PFSK-1 (cell line): Measurements from ENCODE around the gene VAT1L.

Experiments used
- FOXP2 ChIP-seq: optimal IDR thresholded peaks from 2 replicates; pipeline ENCODE3; 2011; ENCODE audit warnings: borderline replicate concordance, control low read depth, inconsistent platforms; ENCODE audit not compliant: insufficient read depth; ENCODE audit errors: extremely low read length, extremely low read depth
- POLR2AphosphoS5 ChIP-seq: IDR thresholded peaks from 2 replicates; pipeline ENCODE4 v1.6.1; 2012; ENCODE audit warnings: low read depth, mild to moderate bottlenecking, control low read depth, low read length, moderate library complexity
- REST ChIP-seq, 2 experiments: IDR thresholded peaks; 2 replicates each; pipeline versions ENCODE4 v1.6.1 to v1.8.0; 2011 to 2012; ENCODE audit warnings: low read depth in 2 of 2, low read length in 2 of 2, control low read depth in 1 of 2, inconsistent platforms in 1 of 2, mild to moderate bottlenecking in 1 of 2, moderate library complexity in 1 of 2; ENCODE audit not compliant: insufficient read depth in 1 of 2
- SIN3A ChIP-seq: IDR thresholded peaks from 2 replicates; pipeline ENCODE4 v1.6.1; 2012; ENCODE audit warnings: mild to moderate bottlenecking, low read length, moderate library complexity, borderline replicate concordance; ENCODE audit not compliant: insufficient read depth
- TAF1 ChIP-seq: IDR thresholded peaks from 2 replicates; pipeline ENCODE4 v1.6.1; 2012; ENCODE audit warnings: low read length, control low read depth, borderline replicate concordance; ENCODE audit not compliant: insufficient read depth

Gene VAT1L

DNA sequence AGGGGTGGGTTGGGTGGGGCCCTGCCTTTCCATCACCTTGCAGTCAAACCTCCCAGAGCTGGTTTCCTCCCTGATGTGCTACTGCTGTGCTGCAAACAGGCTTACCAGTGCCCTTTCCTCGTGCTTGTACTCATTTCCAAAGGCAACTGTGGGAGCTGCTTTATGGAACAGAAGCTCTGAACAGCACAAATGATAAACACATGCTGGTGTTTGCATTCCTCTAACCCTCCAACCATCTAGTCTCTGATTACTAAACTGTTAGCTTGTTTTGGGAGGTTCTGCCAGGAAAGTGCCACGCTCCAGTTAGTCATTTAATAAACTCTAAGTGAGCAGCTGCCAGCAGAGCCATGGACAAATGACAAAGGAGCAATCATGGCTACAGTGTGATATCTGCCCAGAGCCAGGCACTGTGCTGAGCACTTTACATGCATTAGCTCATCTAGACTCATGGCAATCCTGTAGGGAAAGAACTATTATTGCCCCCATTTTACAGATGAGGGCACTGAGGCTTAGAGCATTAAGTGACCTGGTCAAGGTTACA is 110.4 kb downstream of the VAT1L start:
- TF ChIP-seq REST (IDR thresholded peaks at IDR 0.05; ENCODE audit: insufficient read depth in 1 of 2, low read depth in 2 of 2, low read length in 2 of 2) (no peak), FOXP2 (no peak), TAF1 (no peak), POLR2AphosphoS5 (no peak), SIN3A (no peak)

DNA sequence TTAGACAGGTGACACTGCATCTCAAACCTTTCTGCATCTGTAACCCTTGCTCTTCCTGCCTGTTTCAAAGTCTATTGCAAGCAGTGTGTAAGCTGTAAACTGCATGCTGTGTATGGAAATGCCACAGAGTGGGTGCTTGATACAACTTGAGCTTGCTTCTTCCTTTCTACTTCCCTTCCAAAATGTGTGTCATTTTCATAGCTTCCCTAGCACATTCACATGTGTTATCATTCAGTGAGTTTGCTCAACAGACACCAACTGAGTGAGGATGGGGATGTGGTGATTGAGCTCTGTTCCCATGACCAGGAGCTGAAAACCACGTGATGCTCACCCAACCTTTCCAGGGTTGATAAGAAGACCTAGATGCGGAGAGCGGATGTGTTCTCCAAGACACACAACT is 111.1 kb downstream of the VAT1L start:
- no peak for TF ChIP-seq TAF1
- TF ChIP-seq POLR2AphosphoS5 = no peak
- no peak for TF ChIP-seq FOXP2
- no peak for TF ChIP-seq SIN3A
- TF ChIP-seq REST (IDR thresholded peaks at IDR 0.05; ENCODE audit: insufficient read depth in 1 of 2, low read depth in 2 of 2, low read length in 2 of 2) = no peak

- TF ChIP-seq SIN3A (no peak), POLR2AphosphoS5 (no peak), REST (IDR thresholded peaks at IDR 0.05; ENCODE audit: insufficient read depth in 1 of 2, low read depth in 2 of 2, low read length in 2 of 2) (no peak), FOXP2 (no peak), TAF1 (no peak)
These were observed 117.1 kb downstream of the VAT1L start for GRCh38 chr16:77905374-77905920.

- no peak for TF ChIP-seq TAF1
- no peak for TF ChIP-seq REST (IDR thresholded peaks at IDR 0.05; ENCODE audit: insufficient read depth in 1 of 2, low read depth in 2 of 2, low read length in 2 of 2)
- no peak for TF ChIP-seq POLR2AphosphoS5
- no peak for TF ChIP-seq SIN3A
These were observed 121.7 kb downstream of the VAT1L start for GRCh38 chr16:77910021-77910420.

DNA sequence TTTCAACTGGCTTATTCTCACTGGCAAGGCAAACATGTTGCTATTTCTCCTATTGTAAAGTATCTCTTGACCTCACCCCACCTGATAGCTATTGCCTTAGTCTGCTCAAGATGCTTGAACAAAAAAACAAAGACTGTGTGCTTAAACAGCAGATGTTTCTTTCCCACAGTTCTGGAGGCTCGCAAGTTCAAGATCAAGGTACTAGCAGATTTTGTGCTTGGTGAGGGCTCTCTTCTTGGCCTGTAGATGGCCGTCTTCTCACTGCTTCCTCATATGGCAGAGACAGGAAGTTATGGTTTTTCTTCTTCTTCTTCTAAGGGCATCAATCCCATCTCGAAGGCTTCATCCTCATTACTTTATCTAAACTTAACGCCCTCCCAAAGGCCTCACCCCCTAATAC is 124.3 kb downstream of the VAT1L start:
- TF ChIP-seq FOXP2 (no peak), REST (IDR thresholded peaks at IDR 0.05; ENCODE audit: insufficient read depth in 1 of 2, low read depth in 2 of 2, low read length in 2 of 2) (no peak), TAF1 (no peak), SIN3A (no peak)
